Ishikawa (cell line): ENCODE data around the gene TBCE.

Source experiments
- CEBPB ChIP-seq: IDR thresholded peaks from 2 replicates; pipeline ENCODE4 v1.6.1; 2012
- CREB1 ChIP-seq: IDR thresholded peaks from 2 replicates; pipeline ENCODE4 v1.6.1; 2012; ENCODE audit warnings: low read depth
- EGR1 ChIP-seq: IDR thresholded peaks from 2 replicates; pipeline ENCODE4 v1.6.1; 2012
- EP300 ChIP-seq: IDR thresholded peaks from 2 replicates; pipeline ENCODE4 v1.6.1; 2012; ENCODE audit warnings: borderline replicate concordance
- FOXM1 ChIP-seq: IDR thresholded peaks from 2 replicates; pipeline ENCODE4 v1.6.1; 2012; ENCODE audit warnings: low read depth, borderline replicate concordance
- NFIC ChIP-seq: IDR thresholded peaks from 2 replicates; pipeline ENCODE4 v1.6.1; 2012
- RAD21 ChIP-seq: IDR thresholded peaks from 2 replicates; pipeline ENCODE4 v1.6.1; 2012; ENCODE audit warnings: low read depth
- TAF1 ChIP-seq: IDR thresholded peaks from 2 replicates; pipeline ENCODE4 v1.6.1; 2012; ENCODE audit warnings: low read depth, mild to moderate bottlenecking
- TCF12 ChIP-seq: IDR thresholded peaks from 2 replicates; pipeline ENCODE4 v1.6.1; 2012; ENCODE audit warnings: low read depth
- TEAD4 ChIP-seq: IDR thresholded peaks from 2 replicates; pipeline ENCODE4 v1.6.1; 2012
- YY1 ChIP-seq: IDR thresholded peaks from 2 replicates; pipeline ENCODE4 v1.6.1; 2012; ENCODE audit warnings: low read depth
- ZBTB7A ChIP-seq: IDR thresholded peaks from 2 replicates; pipeline ENCODE4 v1.6.1; 2012; ENCODE audit warnings: low read depth
- TF ChIP-seq, protein P1 (sequence below): IDR thresholded peaks from 2 replicates; pipeline ENCODE4 v1.6.1; 2012; ENCODE audit warnings: low read depth, mild to moderate bottlenecking
- TF ChIP-seq, protein P2 (sequence below): IDR thresholded peaks from 2 replicates; pipeline ENCODE4 v1.6.1; 2012
- TF ChIP-seq, protein P3 (sequence below): IDR thresholded peaks from 2 replicates; pipeline ENCODE4 v1.6.1; 2012

TBCE gene

DNA sequence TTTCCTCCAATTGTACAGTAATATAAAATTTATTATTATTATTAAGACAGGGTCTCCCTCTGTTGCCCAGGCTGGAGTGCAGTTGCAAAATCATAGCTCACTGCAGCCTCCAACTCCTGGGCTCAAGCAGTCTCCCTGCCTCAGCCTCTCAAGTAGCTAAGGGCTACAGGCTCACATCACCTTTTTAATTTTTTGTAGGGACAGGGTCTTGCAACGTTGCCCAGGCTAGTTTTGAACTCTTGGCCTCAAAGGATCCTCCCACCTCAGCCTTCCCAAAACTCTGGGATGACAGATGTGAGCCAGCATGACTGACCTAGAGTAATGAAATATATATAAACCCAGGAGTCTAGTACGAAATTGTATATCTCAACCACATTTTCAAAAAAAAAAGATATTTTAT lies 87.9 kb downstream of the TBCE start:
- no peak for TF ChIP-seq YY1
- no peak for TF ChIP-seq EP300
- TF ChIP-seq TAF1, result no peak
- TF ChIP-seq, protein P1, sequence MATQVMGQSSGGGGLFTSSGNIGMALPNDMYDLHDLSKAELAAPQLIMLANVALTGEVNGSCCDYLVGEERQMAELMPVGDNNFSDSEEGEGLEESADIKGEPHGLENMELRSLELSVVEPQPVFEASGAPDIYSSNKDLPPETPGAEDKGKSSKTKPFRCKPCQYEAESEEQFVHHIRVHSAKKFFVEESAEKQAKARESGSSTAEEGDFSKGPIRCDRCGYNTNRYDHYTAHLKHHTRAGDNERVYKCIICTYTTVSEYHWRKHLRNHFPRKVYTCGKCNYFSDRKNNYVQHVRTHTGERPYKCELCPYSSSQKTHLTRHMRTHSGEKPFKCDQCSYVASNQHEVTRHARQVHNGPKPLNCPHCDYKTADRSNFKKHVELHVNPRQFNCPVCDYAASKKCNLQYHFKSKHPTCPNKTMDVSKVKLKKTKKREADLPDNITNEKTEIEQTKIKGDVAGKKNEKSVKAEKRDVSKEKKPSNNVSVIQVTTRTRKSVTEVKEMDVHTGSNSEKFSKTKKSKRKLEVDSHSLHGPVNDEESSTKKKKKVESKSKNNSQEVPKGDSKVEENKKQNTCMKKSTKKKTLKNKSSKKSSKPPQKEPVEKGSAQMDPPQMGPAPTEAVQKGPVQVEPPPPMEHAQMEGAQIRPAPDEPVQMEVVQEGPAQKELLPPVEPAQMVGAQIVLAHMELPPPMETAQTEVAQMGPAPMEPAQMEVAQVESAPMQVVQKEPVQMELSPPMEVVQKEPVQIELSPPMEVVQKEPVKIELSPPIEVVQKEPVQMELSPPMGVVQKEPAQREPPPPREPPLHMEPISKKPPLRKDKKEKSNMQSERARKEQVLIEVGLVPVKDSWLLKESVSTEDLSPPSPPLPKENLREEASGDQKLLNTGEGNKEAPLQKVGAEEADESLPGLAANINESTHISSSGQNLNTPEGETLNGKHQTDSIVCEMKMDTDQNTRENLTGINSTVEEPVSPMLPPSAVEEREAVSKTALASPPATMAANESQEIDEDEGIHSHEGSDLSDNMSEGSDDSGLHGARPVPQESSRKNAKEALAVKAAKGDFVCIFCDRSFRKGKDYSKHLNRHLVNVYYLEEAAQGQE, result no peak
- TF ChIP-seq TEAD4, result no peak
- no peak for TF ChIP-seq EGR1
- TF ChIP-seq, protein P2, sequence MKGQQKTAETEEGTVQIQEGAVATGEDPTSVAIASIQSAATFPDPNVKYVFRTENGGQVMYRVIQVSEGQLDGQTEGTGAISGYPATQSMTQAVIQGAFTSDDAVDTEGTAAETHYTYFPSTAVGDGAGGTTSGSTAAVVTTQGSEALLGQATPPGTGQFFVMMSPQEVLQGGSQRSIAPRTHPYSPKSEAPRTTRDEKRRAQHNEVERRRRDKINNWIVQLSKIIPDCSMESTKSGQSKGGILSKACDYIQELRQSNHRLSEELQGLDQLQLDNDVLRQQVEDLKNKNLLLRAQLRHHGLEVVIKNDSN, result no peak
- TF ChIP-seq CEBPB, result no peak
- TF ChIP-seq, protein P3, sequence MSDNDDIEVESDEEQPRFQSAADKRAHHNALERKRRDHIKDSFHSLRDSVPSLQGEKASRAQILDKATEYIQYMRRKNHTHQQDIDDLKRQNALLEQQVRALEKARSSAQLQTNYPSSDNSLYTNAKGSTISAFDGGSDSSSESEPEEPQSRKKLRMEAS, result no peak
- TF ChIP-seq TCF12, result no peak
- no peak for TF ChIP-seq NFIC
- TF ChIP-seq CREB1, result no peak
- TF ChIP-seq FOXM1, result no peak
- TF ChIP-seq ZBTB7A, result no peak
- TF ChIP-seq RAD21, result no peak

DNA sequence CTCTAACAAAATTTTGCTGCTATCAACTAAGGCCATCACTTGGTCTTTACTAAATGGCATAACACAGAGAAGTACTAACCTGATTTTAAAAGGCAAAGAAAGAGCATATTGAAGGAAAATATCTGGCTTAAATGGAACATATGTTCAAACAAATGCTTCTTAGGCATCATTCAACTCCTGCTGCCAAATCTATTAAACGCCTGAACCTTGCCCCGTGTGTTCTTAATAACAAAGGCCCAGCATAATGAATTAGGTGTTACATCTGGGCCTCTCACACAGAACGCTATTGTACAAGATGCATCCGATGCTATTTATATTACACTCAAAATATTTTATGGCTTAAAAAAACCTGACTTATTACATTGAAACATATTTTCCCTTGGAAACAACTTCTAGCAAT lies 88.6 kb downstream of the TBCE start:
- TF ChIP-seq EGR1, result no peak
- TF ChIP-seq, protein P2, result no peak
- TF ChIP-seq FOXM1, result no peak
- no peak for TF ChIP-seq CREB1

DNA sequence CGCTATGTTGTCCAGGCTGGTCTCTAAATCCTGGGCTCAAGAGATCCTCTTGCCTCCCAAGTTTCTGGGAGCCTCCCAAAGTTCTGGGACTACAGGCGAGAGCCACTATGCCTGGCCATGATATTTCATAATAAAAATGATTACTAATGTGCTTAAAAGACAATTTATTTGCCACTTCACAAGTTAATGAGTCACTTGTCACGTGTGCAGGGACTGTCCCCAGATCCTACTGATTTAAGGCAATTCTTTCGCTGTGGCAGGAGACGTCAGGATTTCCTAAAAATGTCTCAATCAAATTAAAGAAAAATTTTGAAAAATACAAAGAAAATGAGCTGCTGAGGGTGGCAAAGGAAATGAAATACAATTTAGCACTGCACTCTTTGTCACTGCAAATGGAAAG lies 93.5 kb downstream of the TBCE start:
- TF ChIP-seq FOXM1 (no peak), TEAD4 (no peak), TCF12 (no peak), EGR1 (no peak)

DNA sequence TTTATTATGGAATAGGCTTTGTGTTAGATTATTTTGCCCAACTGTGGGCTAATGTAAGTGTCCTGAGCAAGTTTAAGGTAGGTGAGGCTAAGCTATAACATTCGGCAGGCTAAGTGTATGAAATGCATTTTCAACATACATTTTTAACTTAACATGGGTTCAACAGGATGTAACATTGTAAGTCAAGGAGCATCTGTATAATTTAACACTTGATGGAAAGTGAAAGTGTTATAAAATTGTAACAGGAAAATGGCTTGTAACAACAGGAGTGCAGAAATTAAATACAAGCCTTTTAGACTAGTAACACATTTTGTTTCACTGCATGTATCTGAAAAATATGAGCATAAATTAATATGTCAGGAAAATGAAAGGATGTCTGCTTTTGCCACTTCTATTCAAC lies 94.7 kb downstream of the TBCE start:
- TF ChIP-seq NFIC (no peak), ZBTB7A (no peak), TEAD4 (no peak), RAD21 (no peak), CREB1 (no peak), CEBPB (no peak), TAF1 (no peak), FOXM1 (no peak)
- TF ChIP-seq, protein P1, result no peak
- TF ChIP-seq, protein P3, result no peak

DNA sequence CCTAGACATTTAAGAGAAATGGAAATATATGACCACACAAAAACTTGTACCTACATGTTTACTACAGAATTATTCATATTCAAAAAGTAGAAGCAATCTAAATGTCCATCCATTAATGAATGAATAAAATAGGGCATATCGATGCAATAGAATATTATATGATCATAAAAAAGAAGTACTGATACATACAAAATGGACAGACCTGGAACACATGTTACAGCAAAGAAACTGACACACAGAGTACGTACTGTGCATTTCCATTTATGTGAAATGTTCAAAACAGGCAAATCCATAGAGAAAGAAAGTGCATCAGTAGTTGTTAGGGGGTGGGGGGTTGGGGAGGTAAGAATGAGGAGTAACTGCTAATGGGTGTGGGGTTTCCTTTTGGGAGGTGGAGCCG lies 97.8 kb downstream of the TBCE start:
- TF ChIP-seq CEBPB (no peak), TAF1 (no peak), TCF12 (no peak), RAD21 (no peak), CREB1 (no peak), YY1 (no peak), FOXM1 (no peak), ZBTB7A (no peak), TEAD4 (no peak)
- TF ChIP-seq, protein P1, result no peak

DNA sequence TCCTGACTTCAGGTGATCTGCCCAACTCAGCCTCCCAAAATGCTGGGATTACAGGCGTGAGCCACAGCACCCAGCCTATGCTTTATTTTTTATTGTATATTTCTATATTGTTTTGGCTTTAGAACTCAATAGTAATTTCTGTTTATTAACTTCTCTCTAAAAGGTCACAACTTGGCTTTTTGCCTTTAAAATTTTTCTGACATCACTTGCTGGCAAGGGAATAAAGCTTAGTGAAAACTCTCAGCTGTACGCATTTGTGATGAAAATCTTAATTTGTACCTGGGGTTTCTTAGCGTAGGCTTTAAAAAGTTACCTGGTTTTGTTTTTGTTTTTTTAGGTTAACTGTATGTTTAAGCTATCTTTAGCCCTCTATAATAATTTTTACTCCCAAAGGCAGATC lies 100.8 kb downstream of the TBCE start:
- TF ChIP-seq, protein P2, result no peak
- TF ChIP-seq YY1, result no peak
- no peak for TF ChIP-seq TCF12
- no peak for TF ChIP-seq CEBPB
- TF ChIP-seq, protein P3, result no peak
- TF ChIP-seq, protein P1, result no peak
- no peak for TF ChIP-seq RAD21
- no peak for TF ChIP-seq EGR1
- TF ChIP-seq ZBTB7A, result no peak
- no peak for TF ChIP-seq TAF1
